OCI-LY7 (cell line): ENCODE data around the gene ARHGEF11.

ENCODE experiments used
- EZH2phosphoT487 ChIP-seq: fragments of 200-600 bp; sonication (generic); IDR thresholded peaks from 2 replicates; pipeline ENCODE4 v1.6.1; 2018; ENCODE audit warnings: low read depth, borderline replicate concordance, mild to moderate bottlenecking, mixed run types, antibody characterized with exemption, low read length, moderate library complexity, mixed read lengths
- TF ChIP-seq, protein P1 (sequence below): fragments of 200-600 bp; sonication (generic); conservative IDR thresholded peaks from 2 replicates; pipeline ENCODE4 v1.5.1; 2014; ENCODE audit warnings: mild to moderate bottlenecking, antibody characterized with exemption, low read length, moderate library complexity, mixed read lengths

- TF ChIP-seq, protein P1, sequence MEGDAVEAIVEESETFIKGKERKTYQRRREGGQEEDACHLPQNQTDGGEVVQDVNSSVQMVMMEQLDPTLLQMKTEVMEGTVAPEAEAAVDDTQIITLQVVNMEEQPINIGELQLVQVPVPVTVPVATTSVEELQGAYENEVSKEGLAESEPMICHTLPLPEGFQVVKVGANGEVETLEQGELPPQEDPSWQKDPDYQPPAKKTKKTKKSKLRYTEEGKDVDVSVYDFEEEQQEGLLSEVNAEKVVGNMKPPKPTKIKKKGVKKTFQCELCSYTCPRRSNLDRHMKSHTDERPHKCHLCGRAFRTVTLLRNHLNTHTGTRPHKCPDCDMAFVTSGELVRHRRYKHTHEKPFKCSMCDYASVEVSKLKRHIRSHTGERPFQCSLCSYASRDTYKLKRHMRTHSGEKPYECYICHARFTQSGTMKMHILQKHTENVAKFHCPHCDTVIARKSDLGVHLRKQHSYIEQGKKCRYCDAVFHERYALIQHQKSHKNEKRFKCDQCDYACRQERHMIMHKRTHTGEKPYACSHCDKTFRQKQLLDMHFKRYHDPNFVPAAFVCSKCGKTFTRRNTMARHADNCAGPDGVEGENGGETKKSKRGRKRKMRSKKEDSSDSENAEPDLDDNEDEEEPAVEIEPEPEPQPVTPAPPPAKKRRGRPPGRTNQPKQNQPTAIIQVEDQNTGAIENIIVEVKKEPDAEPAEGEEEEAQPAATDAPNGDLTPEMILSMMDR: no peak
- TF ChIP-seq EZH2phosphoT487: no peak
Measured at GRCh38 chr1:156886583-156887281, 158.8 kb downstream of the ARHGEF11 start.
